Mesodermal cell (in vitro differentiated cells): ENCODE measurements around the gene GPR141. TPM values are rescaled to one million over a fixed set of nuclear protein-coding genes. Genes with fewer than 3 reads are reported as not detected.

Experiments
- H3K27ac ChIP-seq: 2 replicates; pipeline ENCODE4 v1.7.0; 2013; ENCODE audit warnings: mild to moderate bottlenecking, low read depth, low read length, moderate library complexity; ENCODE audit not compliant: severe bottlenecking
- H3K36me3 ChIP-seq: 2 replicates; pipeline ENCODE4 v1.7.1; 2013; ENCODE audit warnings: mild to moderate bottlenecking, low read length, moderate library complexity; ENCODE audit not compliant: control insufficient read depth, insufficient read depth
- H3K4me1 ChIP-seq: one replicate; pipeline ENCODE4 v1.7.1; 2013; ENCODE audit warnings: mild to moderate bottlenecking, low read length; ENCODE audit not compliant: insufficient read depth, control insufficient read depth, poor library complexity, severe bottlenecking
- H3K4me3 ChIP-seq: 2 replicates; pipeline ENCODE4 v1.7.0; 2013; ENCODE audit warnings: low read length, control low read depth, mild to moderate bottlenecking; ENCODE audit not compliant: insufficient read depth, poor library complexity, severe bottlenecking; ENCODE audit errors: extremely low read depth
- H3K9me3 ChIP-seq: 2 replicates; pipeline ENCODE4 v1.7.1; 2013; ENCODE audit warnings: mild to moderate bottlenecking, low read length, moderate library complexity; ENCODE audit not compliant: control insufficient read depth
- WGBS, 2 experiments: methylation state at CpG; one replicate each; pipeline ENCODE4 v1.1.5; 2013; ENCODE audit warnings: missing lambda C conversion rate in 2 of 2; ENCODE audit not compliant: insufficient coverage in 2 of 2; 5-methylcytosine and 5-hydroxymethylcytosine counted together
- polyA plus RNA-seq, 2 experiments: library from polyadenylated mRNA; stranded (reverse); fragments of 50-300 nt; gene quantifications; one replicate each; pipeline ENCODE4 v1.2.3, GENCODE V29; 2013

The GPR141 gene
- polyA plus RNA-seq (2013, experiment 1 of 2): not detected
- not detected for polyA plus RNA-seq (2013, experiment 2 of 2)

GRCh38 chr7:37683246-37684120 lies at the start of gene GPR141:
TSS of gene GPR141 (plus strand) at chr7:37683766. CDS start at chr7:37740394, 56,628 bp downstream.
- no peaks in the 10 kb centered on the region for H3K4me1 ChIP-seq
- 100% methylated on average over 1 of the region's 2 CpGs; no CpG with 5 or more reads in 1 of the 2 experiments for WGBS, 2 experiments

GRCh38 chr7:37635346-37635745 lies 48.2 kb upstream of the GPR141 start:
- no peaks in the 10 kb centered on the region for H3K4me1 ChIP-seq
- H3K9me3 ChIP-seq: no peaks in the 10 kb centered on the region
- no peak overlapping the region for H3K27ac ChIP-seq
- no peak overlapping the region for H3K4me3 ChIP-seq
- no peaks in the 10 kb centered on the region for H3K36me3 ChIP-seq

More at GRCh38 chr7:37683246-37684120, at the start of gene GPR141:
- H3K36me3 ChIP-seq: no peaks in the 10 kb centered on the region
- no peaks in the 10 kb centered on the region for H3K9me3 ChIP-seq
- no peak within 1 kb of the TSS for H3K27ac ChIP-seq
- H3K4me3 ChIP-seq: no peak within 1 kb of the TSS

GRCh38 chr7:37642028-37642540 lies 41.5 kb upstream of the GPR141 start:
- no peak overlapping the region for H3K4me3 ChIP-seq
- H3K36me3 ChIP-seq: no peaks in the 10 kb centered on the region
- H3K9me3 ChIP-seq: no peaks in the 10 kb centered on the region
- WGBS, 2 experiments: 80 to 82% methylated on average over 4 to 5 of the region's 6 CpGs
- no peaks in the 10 kb centered on the region for H3K4me1 ChIP-seq
- H3K27ac ChIP-seq: no peak overlapping the region

GRCh38 chr7:37643876-37644275 lies 39.7 kb upstream of the GPR141 start:
- WGBS, 2 experiments: 17% methylated on average over 1 of the region's 1 CpG; no CpG with 5 or more reads in 1 of the 2 experiments
- Histone ChIP-seq H3K4me3 (no peak overlapping the region), H3K27ac (no peak overlapping the region), H3K4me1 (no peaks in the 10 kb centered on the region), H3K9me3 (no peaks in the 10 kb centered on the region), H3K36me3 (no peaks in the 10 kb centered on the region)

- Histone ChIP-seq H3K9me3 (no peaks in the 10 kb centered on the region), H3K4me3 (no peak overlapping the region), H3K27ac (no peak overlapping the region), H3K4me1 (no peaks in the 10 kb centered on the region), H3K36me3 (no peaks in the 10 kb centered on the region)
- 94 to 97% methylated on average over 4 to 6 of the region's 7 CpGs for WGBS, 2 experiments
These were observed 38.1 kb upstream of the GPR141 start for GRCh38 chr7:37645282-37646050.

GRCh38 chr7:37656913-37657530 lies 26.5 kb upstream of the GPR141 start:
- Histone ChIP-seq H3K4me1 (no peaks in the 10 kb centered on the region), H3K9me3 (no peaks in the 10 kb centered on the region), H3K4me3 (no peak overlapping the region), H3K27ac (no peak overlapping the region), H3K36me3 (no peaks in the 10 kb centered on the region)
- WGBS, 2 experiments: 80% methylated on average over 1 of the region's 1 CpG; no CpG with 5 or more reads in 1 of the 2 experiments

GRCh38 chr7:37657816-37658215 lies 25.8 kb upstream of the GPR141 start:
- H3K4me1 ChIP-seq: no peaks in the 10 kb centered on the region
- no peak overlapping the region for H3K27ac ChIP-seq
- 78 to 100% methylated on average over 1 of the region's 1 CpG for WGBS, 2 experiments
- no peak overlapping the region for H3K4me3 ChIP-seq
- H3K36me3 ChIP-seq: no peaks in the 10 kb centered on the region
- H3K9me3 ChIP-seq: no peaks in the 10 kb centered on the region

- Histone ChIP-seq H3K4me3 (no peak overlapping the region), H3K36me3 (no peaks in the 10 kb centered on the region), H3K4me1 (no peaks in the 10 kb centered on the region), H3K27ac (no peak overlapping the region), H3K9me3 (no peaks in the 10 kb centered on the region)
- WGBS, 2 experiments: 85 to 89% methylated on average over 2 of the region's 2 CpGs
These were observed 23.5 kb upstream of the GPR141 start for GRCh38 chr7:37659971-37660565.

- Histone ChIP-seq H3K36me3 (no peaks in the 10 kb centered on the region), H3K4me3 (no peak overlapping the region), H3K27ac (no peak overlapping the region), H3K4me1 (no peaks in the 10 kb centered on the region), H3K9me3 (no peaks in the 10 kb centered on the region)
- 0% methylated on average over 1 of the region's 4 CpGs; no CpG with 5 or more reads in 1 of the 2 experiments for WGBS, 2 experiments
These were observed 23.0 kb upstream of the GPR141 start for GRCh38 chr7:37660614-37661013.

- Histone ChIP-seq H3K36me3 (no peaks in the 10 kb centered on the region), H3K4me3 (no peak overlapping the region), H3K4me1 (no peaks in the 10 kb centered on the region), H3K9me3 (no peaks in the 10 kb centered on the region), H3K27ac (no peak overlapping the region)
- WGBS, 2 experiments: no CpG with 5 or more reads among the region's 4 CpGs
These were observed 19.9 kb upstream of the GPR141 start for GRCh38 chr7:37663693-37664092.
